T-helper 17 cell (primary cell): ENCODE data around the gene FOCAD. TPM values are rescaled to one million over a fixed set of nuclear protein-coding genes. Genes with fewer than 3 reads are reported as not detected.

ENCODE experiments used
- ATAC-seq: fragments of 150-1000 bp; cut with Tn5 transposase; 2 replicates; pipeline ENCODE4 v1.10.0; 2021; ENCODE audit warnings: mild to moderate bottlenecking, moderate library complexity
- DNase-seq, 3 donors: peaks; one replicate each; pipeline versions ENCODE4 v3.0.0 to v3.0.0-alpha.2; 2020 to 2021
- H3K9me3 ChIP-seq: one replicate; pipeline ENCODE4 v1.7.0; 2013; ENCODE audit warnings: low read length, mild to moderate bottlenecking; ENCODE audit not compliant: control insufficient read depth, poor library complexity, severe bottlenecking
- H3K27ac Mint-ChIP-seq: one replicate; pipeline ENCODE4 v1.8.0; 2022; ENCODE audit warnings: mild to moderate bottlenecking, moderate library complexity, mixed read lengths
- H3K27me3 Mint-ChIP-seq: one replicate; pipeline ENCODE4 v1.8.0; 2022; ENCODE audit warnings: mixed read lengths
- H3K36me3 Mint-ChIP-seq: one replicate; pipeline ENCODE4 v1.8.0; 2022; ENCODE audit warnings: low read depth, mixed read lengths
- H3K4me1 Mint-ChIP-seq: one replicate; pipeline ENCODE4 v1.8.0; 2022; ENCODE audit warnings: mild to moderate bottlenecking, mixed read lengths
- H3K4me3 Mint-ChIP-seq: one replicate; pipeline ENCODE4 v1.8.0; 2022; ENCODE audit warnings: mild to moderate bottlenecking, moderate library complexity, mixed read lengths
- total RNA-seq, 4 donors: library from RNA in 2 of 4; stranded (reverse) in 2 of 4; gene quantifications; one replicate each; pipeline ENCODE4 v1.2.3 and lab custom pipeline; 2022 to 2026

The FOCAD gene
- total RNA-seq, 2 donors from 2014 or later, result 16.2 to 18.2 TPM

DNA sequence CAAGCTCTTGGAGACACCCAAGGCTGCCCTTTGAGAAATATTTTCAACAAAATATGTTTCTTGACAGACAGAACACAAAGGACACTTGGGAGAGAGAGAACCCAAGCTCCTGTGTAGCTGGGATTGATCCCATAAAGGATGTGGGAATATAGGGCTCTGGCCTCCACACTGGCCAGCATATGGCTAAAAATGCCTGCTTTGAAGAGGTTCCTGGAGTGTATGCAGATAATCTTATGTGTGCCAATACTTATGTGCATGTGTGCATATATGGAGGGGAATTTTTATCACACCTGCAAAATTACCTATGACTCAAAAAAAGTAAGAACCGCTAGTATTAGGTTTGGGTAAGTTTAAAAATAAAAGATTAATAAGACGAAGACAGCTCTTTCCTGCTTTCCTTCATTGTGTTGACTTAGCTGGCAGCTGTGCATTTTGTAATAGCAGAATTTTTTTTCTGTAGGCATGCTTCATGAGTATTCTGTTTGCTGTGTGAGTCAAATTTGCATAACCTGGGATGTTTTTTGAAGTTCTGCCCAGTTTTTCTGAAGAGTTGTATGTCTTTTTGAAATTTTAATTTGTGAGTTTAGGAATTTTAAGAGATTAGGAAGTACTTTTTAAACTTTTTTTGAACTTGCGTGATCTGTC is 304.7 kb downstream of the FOCAD start:
- DNase-seq (no peak), ATAC-seq (no peak)
- H3K27ac Mint-ChIP-seq, result no peak overlapping the region
- no peaks in the 10 kb centered on the region for H3K36me3 Mint-ChIP-seq
- no peaks in the 10 kb centered on the region for H3K27me3 Mint-ChIP-seq
- H3K4me1 Mint-ChIP-seq, result peaks cover 4% of the 10 kb centered on the region
- no peaks in the 10 kb centered on the region for H3K9me3 ChIP-seq
- H3K4me3 Mint-ChIP-seq, result no peak overlapping the region

DNA sequence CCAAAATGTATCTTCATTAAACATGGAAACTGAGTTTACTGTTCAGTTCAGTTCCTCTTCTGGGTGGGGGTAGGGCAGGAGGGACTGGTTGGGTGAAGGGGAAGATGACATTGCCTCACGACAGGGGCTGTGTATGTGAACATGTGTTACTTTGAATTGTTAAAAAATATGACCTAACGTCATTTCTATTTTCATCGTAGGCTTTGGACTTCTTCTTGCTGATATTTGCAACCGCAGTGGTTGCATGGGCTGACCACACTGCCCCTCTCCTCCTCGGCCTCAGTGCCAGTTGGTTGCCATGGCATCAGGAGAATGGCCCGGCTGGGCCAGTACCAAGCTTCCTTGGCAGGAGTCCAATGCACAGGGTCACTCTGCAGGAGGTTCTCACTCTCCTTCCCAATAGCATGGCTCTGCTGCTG is 305.9 kb downstream of the FOCAD start:
- Mint-ChIP-seq H3K27me3 (no peaks in the 10 kb centered on the region), H3K4me3 (no peak overlapping the region), H3K4me1 (peaks cover 4% of the 10 kb centered on the region), H3K36me3 (no peaks in the 10 kb centered on the region), H3K27ac (no peak overlapping the region)
- no peaks in the 10 kb centered on the region for H3K9me3 ChIP-seq
- ATAC-seq, result no peak
- no peak for DNase-seq

DNA sequence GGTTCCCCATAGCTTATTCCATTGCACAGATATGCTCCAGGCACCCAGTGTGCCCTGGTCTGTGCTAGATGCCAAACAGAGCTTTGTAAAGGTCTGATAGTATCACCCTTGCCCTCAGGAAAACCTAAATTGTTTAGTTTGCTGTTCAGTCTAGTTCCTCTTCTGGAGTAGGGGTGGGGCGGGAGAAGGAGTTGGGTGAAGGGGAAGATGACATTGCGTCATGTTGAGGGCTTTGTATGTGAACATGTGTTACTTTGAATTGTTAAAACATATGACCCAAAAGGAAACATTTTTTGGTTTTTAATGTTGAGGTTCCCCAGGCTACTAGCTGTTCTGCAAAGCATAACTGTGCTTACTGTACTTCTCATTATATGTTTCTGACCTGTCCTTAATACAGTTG is 306.8 kb downstream of the FOCAD start:
- no peaks in the 10 kb centered on the region for H3K36me3 Mint-ChIP-seq
- no peak overlapping the region for H3K27ac Mint-ChIP-seq
- no peak for DNase-seq
- H3K27me3 Mint-ChIP-seq, result no peaks in the 10 kb centered on the region
- H3K4me3 Mint-ChIP-seq, result no peak overlapping the region
- no peaks in the 10 kb centered on the region for H3K9me3 ChIP-seq
- no peak for ATAC-seq
- peaks cover 4% of the 10 kb centered on the region for H3K4me1 Mint-ChIP-seq

DNA sequence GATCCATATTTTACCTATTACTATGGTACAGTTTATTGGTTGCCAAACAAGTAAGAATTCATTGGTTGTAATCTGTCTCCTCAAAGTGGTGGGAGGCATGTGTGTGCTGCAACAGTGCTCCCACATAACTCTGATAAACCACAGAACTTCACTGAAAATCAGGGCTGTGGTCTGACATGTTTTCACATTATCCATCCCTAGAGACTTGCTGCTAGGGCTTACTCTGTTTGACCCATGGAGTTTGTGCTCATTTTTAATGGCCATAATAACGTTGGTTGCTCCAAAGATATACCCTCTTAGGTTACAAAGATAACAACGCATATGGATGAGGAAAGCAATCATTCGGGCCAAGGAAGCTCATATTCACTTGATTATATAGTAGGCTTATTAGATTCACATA is 310.4 kb downstream of the FOCAD start:
- ATAC-seq, result no peak
- peaks cover 14% of the 10 kb centered on the region for H3K4me1 Mint-ChIP-seq
- H3K27me3 Mint-ChIP-seq, result no peaks in the 10 kb centered on the region
- peak overlapping the region; percentile 32 for H3K27ac Mint-ChIP-seq
- no peak for DNase-seq
- no peak overlapping the region for H3K4me3 Mint-ChIP-seq
- no peaks in the 10 kb centered on the region for H3K36me3 Mint-ChIP-seq
- H3K9me3 ChIP-seq, result no peaks in the 10 kb centered on the region

DNA sequence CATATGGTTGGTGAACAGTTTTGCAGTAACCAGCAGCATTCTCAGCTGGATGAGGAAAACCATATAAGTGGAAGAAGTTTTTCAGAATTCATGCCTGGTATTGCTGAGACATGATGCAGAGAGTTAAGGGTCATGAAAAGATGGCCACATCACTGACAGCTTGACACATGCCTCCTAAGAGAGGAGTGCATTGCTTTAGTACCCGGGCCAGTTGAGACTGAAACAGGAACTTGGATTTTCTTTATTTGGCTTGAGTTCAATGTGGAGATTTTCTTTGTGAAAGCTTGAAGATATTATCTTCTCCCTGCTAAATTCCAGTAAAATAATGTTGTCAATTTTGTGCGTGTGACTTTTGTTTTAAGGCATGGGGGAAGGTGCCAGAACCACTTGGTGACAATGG is 311.6 kb downstream of the FOCAD start:
- DNase-seq (no peak), ATAC-seq (no peak)
- Mint-ChIP-seq H3K36me3 (no peaks in the 10 kb centered on the region), H3K4me1 (peaks cover 11% of the 10 kb centered on the region), H3K4me3 (no peak overlapping the region), H3K27me3 (no peaks in the 10 kb centered on the region), H3K27ac (peak overlapping the region; percentile 11)
- H3K9me3 ChIP-seq, result no peaks in the 10 kb centered on the region

DNA sequence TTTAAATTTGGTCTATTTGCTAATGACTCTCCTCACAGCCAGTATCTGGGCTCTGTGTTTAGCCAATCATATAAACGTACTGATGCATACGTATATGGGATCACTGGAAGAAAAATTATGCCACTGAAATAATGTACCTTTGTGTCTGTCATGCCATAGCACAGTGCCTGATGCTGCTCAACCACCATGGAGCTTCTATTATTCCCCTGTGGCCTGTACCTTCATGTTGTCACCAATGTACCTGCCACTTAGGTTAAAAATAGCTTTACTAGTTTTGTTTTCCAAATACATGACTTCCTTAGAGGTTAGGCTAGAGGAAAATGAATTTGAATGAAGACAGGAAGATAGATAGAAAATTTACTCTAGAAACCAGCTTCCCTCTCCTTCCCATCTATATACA is 312.8 kb downstream of the FOCAD start:
- Mint-ChIP-seq H3K27ac (no peak overlapping the region), H3K27me3 (no peaks in the 10 kb centered on the region), H3K36me3 (peaks cover 4% of the 10 kb centered on the region), H3K4me1 (peaks cover 14% of the 10 kb centered on the region), H3K4me3 (no peak overlapping the region)
- DNase-seq (no peak), ATAC-seq (no peak)
- H3K9me3 ChIP-seq, result no peaks in the 10 kb centered on the region

DNA sequence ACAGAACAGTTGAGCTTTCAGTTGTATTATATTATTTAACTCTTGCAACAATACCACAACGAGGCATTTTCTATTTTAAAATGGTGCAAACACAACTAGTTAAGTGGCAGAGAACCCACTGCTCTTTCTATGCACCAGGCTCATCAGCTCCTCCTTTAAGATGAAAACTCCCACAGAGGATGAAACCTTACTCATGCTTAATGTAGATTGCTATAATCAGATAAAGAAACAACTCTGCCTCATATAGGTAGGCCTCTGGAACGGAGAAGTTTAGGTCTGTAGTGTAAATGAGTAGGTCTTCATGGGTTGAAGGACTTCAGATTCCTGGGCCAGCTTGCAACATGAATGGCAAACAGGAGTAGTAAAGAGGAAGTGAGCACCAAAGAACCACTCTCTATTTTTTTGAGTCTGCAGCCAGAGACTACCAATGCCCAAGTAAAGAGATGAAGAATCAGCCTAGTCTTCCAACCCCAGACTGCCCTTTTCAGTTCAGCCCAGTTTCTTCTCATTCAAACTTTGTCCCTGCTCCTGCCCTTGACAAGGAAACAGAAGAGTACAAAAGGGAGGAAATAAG is 313.5 kb downstream of the FOCAD start:
- H3K9me3 ChIP-seq, result no peaks in the 10 kb centered on the region
- peak overlapping the region; percentile 51 for H3K27ac Mint-ChIP-seq
- ATAC-seq (no peak), DNase-seq (no peak)
- H3K4me1 Mint-ChIP-seq, result peaks cover 21% of the 10 kb centered on the region
- H3K36me3 Mint-ChIP-seq, result peaks cover 4% of the 10 kb centered on the region
- H3K27me3 Mint-ChIP-seq, result no peaks in the 10 kb centered on the region
- H3K4me3 Mint-ChIP-seq, result no peak overlapping the region

DNA sequence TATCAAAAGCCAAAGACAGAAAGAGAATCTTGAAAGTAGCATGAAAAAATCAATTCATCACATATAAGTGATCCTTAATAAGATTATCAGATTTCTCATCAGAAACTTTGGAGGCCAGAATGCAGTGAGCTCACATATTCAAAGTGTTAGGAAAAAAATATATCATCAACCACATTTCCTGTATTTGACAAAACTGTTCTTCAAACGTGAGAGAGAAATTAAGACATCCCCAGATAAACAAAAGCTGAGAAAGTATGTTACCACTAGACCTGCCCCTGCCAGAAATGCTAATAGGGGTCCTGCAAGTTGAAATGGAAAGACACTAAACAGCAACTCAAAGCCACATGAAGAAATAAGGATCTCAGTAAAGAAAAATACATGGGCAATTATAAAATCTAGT is 317.5 kb downstream of the FOCAD start:
- no peaks in the 10 kb centered on the region for H3K9me3 ChIP-seq
- ATAC-seq, result peak; percentile 53
- Mint-ChIP-seq H3K4me1 (peaks cover 19% of the 10 kb centered on the region), H3K4me3 (peak overlapping the region; percentile 3), H3K36me3 (peaks cover 10% of the 10 kb centered on the region), H3K27me3 (no peaks in the 10 kb centered on the region), H3K27ac (peak overlapping the region; percentile 51)
- DNase-seq, result no peak

DNA sequence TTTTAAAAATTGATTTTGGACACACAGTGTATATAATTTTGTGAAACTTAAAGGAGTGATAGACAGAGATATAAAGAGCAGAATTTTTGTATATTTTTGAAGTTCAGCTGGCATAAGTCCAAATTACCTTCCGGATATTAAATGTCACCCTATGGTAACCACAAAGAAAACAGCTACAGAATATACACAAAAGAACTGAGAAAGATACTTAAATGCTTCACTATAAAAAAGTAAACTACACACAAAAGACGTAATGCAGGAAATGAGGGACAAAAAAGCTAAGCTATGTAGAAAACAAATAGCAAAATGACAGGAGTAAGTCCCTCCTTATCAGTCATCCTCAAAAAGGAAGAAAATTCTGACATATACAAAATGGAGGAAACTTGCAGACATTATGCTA is 318.0 kb downstream of the FOCAD start:
- no peak for DNase-seq
- H3K27ac Mint-ChIP-seq, result peak overlapping the region; percentile 51
- H3K4me1 Mint-ChIP-seq, result peaks cover 16% of the 10 kb centered on the region
- H3K4me3 Mint-ChIP-seq, result peak overlapping the region; percentile 22
- H3K9me3 ChIP-seq, result no peaks in the 10 kb centered on the region
- H3K36me3 Mint-ChIP-seq, result peaks cover 15% of the 10 kb centered on the region
- ATAC-seq, result peak; percentile 57
- H3K27me3 Mint-ChIP-seq, result no peaks in the 10 kb centered on the region

DNA sequence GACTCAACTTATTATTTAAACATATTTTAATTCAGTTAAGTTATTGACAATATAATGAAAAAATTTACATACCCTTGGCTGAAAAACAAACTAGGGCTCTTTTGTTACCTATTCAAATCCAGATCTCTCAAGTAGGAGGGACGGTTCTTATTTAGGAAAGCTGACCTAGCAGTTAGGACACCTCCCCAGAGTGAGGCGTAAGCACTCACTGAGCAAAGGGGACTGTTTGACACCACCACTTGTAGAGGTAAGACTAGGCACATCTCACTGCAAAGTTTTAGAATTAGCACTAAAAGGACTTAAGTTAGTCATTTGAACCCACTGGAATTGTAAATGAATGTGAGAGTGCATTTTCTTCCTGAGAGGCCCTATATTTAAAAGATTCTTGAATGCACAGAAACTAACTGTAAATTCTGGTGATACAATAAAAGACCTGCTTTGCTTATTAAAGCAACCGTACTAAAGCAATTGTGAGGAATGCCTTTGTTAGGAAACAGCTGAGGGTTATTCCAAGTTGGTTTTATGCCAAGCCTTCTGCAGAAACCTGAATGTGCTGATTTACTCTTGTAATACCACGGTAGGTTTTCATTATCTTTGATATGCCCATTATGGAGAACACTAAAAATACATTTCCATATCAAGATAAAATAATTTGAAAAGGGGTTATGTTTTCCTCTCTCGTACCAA is 331.2 kb downstream of the FOCAD start:
- Mint-ChIP-seq H3K36me3 (peaks cover 4% of the 10 kb centered on the region), H3K27ac (no peak overlapping the region), H3K4me3 (no peak overlapping the region), H3K4me1 (peaks cover 2% of the 10 kb centered on the region), H3K27me3 (no peaks in the 10 kb centered on the region)
- no peaks in the 10 kb centered on the region for H3K9me3 ChIP-seq
- no peak for DNase-seq
- no peak for ATAC-seq

DNA sequence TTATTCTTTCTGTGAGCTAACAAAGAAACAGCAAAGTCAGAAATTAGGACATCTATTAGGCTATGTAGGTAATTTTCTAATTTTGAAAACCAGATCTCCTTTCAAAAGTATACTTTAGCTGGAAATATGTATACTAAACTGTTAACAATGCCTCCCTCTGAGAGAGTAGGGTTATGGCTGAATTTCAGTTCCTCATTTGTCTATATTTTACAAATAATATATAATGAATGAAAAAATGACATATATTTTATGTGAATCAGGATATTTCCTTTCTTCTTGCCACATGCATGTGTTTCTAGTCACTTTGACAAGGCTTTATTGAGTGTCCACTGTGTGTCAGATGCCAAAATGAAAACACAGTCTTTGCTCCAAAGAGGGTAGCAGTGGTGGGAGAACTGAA is 331.9 kb downstream of the FOCAD start:
- no peaks in the 10 kb centered on the region for H3K9me3 ChIP-seq
- DNase-seq, result no peak
- no peak overlapping the region for H3K27ac Mint-ChIP-seq
- peaks cover 4% of the 10 kb centered on the region for H3K4me1 Mint-ChIP-seq
- ATAC-seq, result no peak
- H3K36me3 Mint-ChIP-seq, result peaks cover 4% of the 10 kb centered on the region
- H3K4me3 Mint-ChIP-seq, result no peak overlapping the region
- no peaks in the 10 kb centered on the region for H3K27me3 Mint-ChIP-seq

DNA sequence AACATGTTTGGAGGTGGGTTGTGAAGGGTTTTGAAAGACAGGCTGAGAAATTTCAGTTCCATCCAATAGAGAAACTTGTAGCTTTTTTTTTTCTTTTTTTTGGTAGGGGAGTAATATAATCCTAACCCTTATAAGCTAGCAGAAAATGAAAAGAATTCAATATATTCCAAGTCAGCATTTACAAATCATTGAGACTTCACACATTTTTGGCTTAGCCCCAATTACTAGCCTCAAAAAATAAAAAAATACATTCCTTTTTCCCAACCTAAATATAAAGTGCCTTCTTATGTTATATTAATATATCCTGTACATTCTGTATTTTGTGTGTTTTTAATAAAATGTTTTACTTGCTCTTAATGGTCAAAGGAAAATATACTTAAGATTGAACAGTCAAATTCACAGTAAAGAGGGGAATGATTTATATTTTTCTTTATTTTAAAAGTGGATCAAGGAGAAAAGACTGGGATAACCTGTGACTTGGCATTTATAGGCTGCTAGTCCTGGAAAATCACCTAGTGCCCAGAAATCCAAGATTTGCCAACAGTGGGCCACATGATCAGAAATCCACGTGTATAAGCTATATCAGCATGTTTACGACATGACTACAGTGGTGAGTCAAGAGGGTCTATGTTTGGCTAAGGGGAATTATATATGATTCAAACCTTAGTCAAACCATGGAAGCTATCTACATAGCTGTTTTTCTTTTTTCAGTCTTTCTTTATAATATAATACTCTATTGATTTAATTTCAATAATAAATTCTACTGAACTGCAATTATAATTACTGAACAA is 332.8 kb downstream of the FOCAD start:
- Mint-ChIP-seq H3K36me3 (peaks cover 6% of the 10 kb centered on the region), H3K27me3 (no peaks in the 10 kb centered on the region), H3K4me3 (no peak overlapping the region), H3K4me1 (peaks cover 5% of the 10 kb centered on the region), H3K27ac (no peak overlapping the region)
- H3K9me3 ChIP-seq, result no peaks in the 10 kb centered on the region
- no peak for DNase-seq
- ATAC-seq, result no peak

DNA sequence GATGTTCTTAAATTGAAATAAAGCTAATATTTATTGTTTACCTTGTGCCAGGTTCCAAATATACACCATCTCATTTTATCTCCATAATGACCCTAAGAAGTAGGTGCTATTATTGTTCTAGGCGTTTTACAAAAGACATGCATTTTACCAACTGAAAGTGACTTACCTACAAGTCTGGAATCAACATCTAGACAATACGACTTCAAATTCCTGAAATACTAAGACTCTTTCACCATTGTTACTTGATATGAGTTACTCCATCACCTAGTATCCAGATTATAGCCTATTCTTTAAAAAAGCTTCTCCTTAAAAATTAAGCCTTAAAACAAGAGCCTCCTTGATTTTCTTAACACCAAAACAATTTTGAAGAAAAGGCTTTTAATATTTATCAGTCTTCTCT is 334.1 kb downstream of the FOCAD start:
- H3K4me1 Mint-ChIP-seq, result peaks cover 7% of the 10 kb centered on the region

More for the DNA sequence above, 334.1 kb downstream of the FOCAD start:
- Mint-ChIP-seq H3K4me3 (no peak overlapping the region), H3K27me3 (no peaks in the 10 kb centered on the region), H3K27ac (no peak overlapping the region), H3K36me3 (peaks cover 6% of the 10 kb centered on the region)
- DNase-seq (no peak), ATAC-seq (no peak)
- H3K9me3 ChIP-seq, result no peaks in the 10 kb centered on the region
